Posterior vena cava (tissue), 2 donors: ENCODE measurements around the gene PIP4K2A. TPM values are rescaled to one million over a fixed set of nuclear protein-coding genes. Genes with fewer than 3 reads are reported as not detected.
A peak's percentile ranks its signal among the peaks of the same experiment; 100 is the strongest.

ENCODE experiments used
- DNase-seq: peaks from one replicate; pipeline ENCODE4 v3.0.0-alpha.2; 2020; ENCODE audit warnings: low spot score
- intact Hi-C, 2 donors: fragments of 100-400 bp; cut with DNase I; formaldehyde crosslinking; loops; one replicate each; pipeline versions ENCODE4 v1.14.1 to v1.14.2; 2022 to 2023
- total RNA-seq, 2 donors: library from RNA; stranded (reverse); fragmentation: NEBNext Ultra II Directional; extraction: Animal tissue kit (Norgen Biotek cat#: 25700); gene quantifications; one replicate each; pipeline ENCODE4 v1.2.1, GENCODE V29; 2021
- donor health status: DM: yes; HTN: yes; CAD: no.
- donor health status: DM: yes; HTN: yes; CAD: no.

Gene PIP4K2A
- total RNA-seq, 2 donors from 2014 or later, result 64.6 to 77.6 TPM

DNA sequence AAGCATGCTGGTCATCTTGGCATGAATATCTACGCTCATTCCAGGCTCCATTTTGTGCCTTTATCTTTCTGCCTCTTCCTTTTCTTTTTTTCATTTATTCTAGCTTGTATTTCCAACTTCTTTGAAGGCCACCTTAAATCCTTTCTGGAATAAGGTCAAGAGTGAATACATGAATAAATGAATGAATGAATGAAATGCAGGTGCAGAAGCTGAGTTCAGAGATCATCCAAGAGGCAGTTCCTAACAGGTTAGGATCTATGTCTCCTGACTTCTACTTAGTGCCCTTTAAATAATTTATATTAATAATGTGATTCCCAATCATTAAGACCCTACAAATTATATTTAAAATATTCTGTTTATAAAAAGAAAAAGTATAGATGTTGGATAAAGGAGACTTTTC lies 125.9 kb downstream of the PIP4K2A start:
- intact Hi-C loops, result loop anchor here in 1 of 2 donors (10.0 kb wide), 2 partner anchors 396 to 594 kb away; no protein-coding TSS in a partner anchor
- no peak for DNase-seq

DNA sequence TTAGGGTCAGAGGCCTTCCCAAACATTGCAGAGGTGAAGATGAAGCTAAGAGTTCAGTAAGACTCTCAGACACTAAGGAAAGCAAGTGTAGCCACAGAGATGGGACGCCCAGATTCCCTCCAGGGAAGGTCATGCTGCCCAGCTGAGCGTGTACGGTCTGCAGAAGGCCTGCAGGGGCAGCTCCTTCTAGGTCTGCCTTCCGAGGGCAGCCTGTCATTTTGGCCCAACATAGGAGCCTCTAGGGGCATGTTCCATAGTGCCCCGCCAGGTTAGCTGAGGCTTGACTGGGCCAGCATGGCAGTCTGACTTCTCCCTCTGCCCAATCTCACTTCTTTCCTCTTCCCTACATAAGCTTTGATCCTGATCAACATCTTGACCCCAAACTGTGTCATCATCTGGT lies 130.7 kb downstream of the PIP4K2A start:
- DNase-seq, result peak; percentile 42
- intact Hi-C loops, result loop anchor here in 1 of 2 donors (10.0 kb wide), 2 partner anchors 401 to 589 kb away; no protein-coding TSS in a partner anchor

DNA sequence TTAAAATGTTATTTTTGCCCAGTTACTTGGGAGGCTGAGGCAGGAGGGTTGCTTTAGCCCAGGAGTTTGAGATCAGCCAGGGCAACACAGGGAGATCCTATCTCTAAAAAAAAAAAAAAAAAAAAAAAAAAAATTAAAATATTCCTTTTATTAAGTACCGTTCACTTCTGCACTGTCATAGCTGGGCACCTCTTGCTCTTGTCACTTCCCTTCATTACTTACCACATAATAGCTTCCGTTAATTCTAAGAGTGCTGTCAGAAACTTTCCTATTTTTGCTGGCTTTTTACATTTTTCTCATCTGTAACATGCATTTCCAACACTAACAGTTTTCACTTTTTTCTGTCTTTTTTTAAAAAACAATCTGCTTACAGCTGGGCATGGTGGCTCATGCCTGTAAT lies 132.9 kb downstream of the PIP4K2A start:
- no peak for DNase-seq
- intact Hi-C loops, result loop anchor here in 1 of 2 donors (10.0 kb wide), 2 partner anchors 403 to 587 kb away; no protein-coding TSS in a partner anchor

DNA sequence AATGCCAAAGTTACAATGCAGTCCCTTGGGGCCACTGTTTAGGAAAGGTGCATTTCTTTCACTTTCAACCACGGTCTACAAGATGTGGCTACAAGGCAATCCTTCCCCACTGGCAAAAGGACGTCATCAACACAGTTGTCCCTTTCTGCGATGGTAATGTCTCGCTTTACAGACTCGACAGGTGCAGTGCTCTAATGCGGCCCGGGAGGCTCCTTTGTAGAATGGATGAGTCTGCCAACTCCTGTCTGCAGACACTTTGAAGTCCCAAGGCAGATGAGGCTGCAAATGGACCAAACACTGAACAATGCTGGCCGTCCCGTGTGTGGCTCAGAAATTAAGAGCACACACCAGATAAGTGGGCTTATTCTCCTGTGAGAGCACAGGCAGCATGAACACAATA lies 133.7 kb downstream of the PIP4K2A start:
- intact Hi-C loops, result loop anchor here in 1 of 2 donors (10.0 kb wide), 2 partner anchors 404 to 586 kb away; no protein-coding TSS in a partner anchor
- DNase-seq, result no peak

DNA sequence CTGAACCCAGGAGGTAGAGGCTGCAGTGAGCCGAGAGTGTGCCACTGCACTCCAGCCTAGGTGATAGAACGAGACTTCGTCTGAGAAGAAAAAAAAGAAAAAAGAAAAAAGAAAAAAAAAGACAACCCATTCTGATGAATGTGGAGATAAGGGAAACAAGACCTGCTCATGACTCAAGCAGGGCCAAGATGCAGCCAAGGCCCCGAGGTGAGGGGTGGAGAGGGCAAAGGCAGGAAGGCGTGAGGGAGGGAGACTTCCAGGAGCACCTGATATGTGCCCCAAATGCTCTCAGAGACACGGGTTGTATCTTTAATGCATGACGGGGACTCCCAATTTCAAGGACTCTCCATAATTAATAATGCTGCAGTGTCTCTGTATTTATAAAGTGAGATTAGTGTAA lies 134.6 kb downstream of the PIP4K2A start:
- no peak for DNase-seq
- intact Hi-C loops, result loop anchor here in 1 of 2 donors (10.0 kb wide), 3 partner anchors 405 to 1725 kb away; no protein-coding TSS in a partner anchor

DNA sequence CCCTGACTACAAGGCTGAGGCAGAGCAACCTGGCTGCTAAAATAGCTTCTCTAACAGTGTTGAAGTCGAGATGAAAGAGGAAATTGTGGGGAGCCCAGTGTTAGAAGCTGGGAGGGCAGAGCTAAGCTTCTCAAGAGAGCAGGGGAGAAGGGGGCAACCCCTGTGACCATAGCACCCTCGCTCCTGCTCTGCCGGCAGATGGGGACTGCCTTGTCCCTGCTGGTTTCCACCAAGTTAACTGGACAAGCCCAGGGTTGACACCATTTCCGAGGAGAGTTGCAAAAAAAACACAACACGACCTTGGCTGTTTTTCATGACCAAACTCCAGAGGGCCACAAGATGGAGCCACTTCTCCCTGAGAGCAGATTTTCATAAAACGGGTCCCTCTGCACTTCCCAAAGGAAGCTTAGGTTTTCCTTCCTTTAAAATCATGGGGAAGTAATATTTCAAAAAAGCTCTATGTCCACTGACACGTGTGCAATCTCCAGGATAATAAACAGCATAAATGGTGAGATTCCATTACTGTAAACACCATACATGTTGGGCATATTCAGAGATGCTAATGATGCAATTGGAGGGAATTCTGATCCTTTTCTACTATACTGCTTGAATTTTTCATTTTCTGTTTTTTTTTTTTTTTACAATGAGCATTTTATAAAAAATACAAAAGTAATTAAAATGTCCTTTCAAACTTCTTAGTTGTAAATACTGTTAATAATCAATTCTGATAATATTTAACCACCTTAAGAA lies 140.4 kb downstream of the PIP4K2A start:
- intact Hi-C loops, result loop anchor here in 1 of 2 donors (10.0 kb wide), 1 partner anchor 1731 kb away; no protein-coding TSS in a partner anchor
- DNase-seq, result no peak

DNA sequence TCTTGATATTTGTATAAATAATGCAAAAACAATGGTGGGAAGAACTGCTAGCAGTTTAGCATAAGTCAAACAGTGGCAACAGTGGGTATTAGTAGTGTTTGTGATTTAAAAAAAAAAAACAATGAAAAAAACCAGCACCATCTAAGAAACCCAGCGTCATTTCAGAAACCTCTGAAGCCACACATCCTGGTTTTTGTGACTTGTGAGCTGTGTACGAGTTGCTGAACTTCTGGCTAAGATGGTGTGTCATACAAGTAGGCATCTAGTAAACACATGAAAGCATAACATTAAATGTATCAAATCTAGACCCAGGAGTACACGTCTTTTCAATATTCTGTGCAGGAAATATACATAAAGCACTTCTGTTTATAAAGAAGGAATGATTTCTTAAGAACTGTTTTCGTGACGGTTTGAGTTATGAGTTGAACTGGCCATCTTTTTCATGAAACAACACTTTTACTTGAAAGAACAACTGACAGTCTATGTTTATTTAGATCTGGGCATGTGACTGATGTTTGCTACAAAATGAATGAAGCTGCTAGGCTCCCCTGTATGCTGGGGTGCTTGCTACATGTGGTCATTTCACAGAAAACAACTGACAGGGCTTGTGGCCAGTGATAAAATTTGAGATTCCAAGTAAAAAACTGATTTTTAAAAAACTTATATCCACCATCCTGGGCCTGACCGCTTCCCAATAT lies 143.5 kb downstream of the PIP4K2A start:
- intact Hi-C loops, result loop anchor here in 1 of 2 donors (10.0 kb wide), 1 partner anchor 1734 kb away; no protein-coding TSS in a partner anchor
- no peak for DNase-seq

DNA sequence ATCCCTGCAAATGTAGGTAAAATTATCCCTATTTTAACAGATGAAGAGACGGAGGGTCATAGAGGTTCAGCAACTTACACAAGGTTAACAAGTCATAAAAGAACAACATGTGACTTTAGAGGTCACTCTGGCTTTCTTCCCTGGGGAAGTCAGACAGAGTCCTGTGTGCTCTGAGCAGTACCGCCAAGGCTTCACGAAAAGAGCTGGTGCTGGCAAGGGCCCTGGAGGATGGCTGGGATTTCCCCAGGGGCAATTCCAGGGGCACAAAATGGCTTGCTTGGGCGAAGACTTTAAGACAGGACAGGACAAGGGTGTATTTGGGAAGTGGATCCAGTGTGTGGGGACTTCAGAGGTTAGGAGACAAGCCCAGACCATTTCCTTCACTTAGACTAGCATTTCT lies 144.1 kb downstream of the PIP4K2A start:
- DNase-seq, result no peak
- intact Hi-C loops, result loop anchor here in 1 of 2 donors (10.0 kb wide), 1 partner anchor 1735 kb away; no protein-coding TSS in a partner anchor

DNA sequence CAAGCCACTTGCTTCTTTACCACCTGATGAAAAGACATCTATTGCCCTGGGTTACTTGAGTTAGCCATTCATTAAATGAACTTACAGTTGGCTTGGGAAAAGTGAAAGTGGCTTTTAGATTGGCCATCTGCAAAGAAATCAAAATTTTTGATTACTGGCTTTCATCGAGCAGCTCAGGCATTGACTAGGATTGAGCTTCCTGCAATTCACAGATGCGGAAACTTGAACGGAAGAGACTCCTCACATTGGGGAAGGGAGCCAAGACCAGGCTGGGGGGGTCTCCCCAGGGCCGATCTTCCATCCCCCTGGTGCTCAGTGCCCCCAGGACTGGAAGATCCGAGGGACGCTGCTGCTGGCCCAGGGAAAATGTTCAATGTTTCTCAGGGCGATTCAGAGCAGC lies 145.4 kb downstream of the PIP4K2A start:
- intact Hi-C loops, result no loop called here
- DNase-seq, result no peak

DNA sequence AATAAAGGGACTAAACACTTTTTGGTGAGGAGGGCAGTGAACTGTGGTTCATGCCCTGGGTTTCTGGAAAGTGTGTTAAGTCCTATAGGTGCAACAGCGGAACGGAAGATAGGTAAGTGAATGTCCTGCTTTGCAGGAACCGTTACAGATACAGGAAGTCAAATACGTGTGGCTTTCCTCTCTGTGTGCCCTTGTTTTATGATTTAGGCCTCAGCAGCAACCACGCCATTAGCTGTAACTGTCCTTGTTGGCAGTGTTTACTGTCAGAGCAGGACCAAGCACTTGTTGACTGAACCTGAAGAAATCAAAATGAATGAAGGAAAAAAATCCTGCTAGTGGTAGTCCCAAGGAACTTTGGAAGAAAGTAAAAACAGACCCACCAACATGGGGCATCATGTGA lies 150.3 kb downstream of the PIP4K2A start:
- DNase-seq, result no peak
- intact Hi-C loops, result no loop called here

DNA sequence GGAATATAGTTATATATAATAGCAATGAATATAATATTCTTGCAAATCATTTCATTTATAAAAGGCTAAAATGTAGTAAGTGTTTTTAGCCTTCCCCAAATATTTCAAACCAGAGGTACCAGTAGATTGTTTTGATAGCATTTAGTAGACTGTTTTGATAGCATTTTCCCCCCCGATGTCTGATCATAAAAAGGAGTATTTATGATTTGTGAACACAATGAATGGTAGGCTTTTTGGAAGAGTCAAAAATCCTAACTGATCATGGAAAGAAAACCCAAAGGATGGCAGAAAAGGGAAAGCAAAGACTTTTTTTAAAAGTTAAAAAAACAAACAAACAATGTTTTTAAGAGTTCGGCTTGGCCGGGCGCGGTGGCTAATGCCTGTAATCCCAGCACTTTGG lies 152.5 kb downstream of the PIP4K2A start:
- intact Hi-C loops, result no loop called here
- DNase-seq, result no peak

DNA sequence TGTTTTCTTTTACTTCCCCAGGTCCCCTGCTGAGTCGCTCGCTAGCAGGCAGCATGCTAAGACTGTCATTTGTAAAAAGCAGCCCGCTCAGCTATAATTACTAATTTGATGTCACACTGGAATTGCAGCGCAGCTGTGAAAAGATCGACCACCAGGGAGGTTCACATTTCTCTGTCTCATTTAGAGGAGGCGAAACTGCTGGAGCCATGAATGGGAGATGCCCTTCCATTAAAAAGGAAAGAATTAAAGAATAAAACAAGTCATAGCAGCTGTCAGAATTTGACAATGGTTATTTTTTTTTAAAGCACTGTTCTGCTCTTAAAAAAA lies 153.5 kb downstream of the PIP4K2A start:
- no peak for DNase-seq

DNA sequence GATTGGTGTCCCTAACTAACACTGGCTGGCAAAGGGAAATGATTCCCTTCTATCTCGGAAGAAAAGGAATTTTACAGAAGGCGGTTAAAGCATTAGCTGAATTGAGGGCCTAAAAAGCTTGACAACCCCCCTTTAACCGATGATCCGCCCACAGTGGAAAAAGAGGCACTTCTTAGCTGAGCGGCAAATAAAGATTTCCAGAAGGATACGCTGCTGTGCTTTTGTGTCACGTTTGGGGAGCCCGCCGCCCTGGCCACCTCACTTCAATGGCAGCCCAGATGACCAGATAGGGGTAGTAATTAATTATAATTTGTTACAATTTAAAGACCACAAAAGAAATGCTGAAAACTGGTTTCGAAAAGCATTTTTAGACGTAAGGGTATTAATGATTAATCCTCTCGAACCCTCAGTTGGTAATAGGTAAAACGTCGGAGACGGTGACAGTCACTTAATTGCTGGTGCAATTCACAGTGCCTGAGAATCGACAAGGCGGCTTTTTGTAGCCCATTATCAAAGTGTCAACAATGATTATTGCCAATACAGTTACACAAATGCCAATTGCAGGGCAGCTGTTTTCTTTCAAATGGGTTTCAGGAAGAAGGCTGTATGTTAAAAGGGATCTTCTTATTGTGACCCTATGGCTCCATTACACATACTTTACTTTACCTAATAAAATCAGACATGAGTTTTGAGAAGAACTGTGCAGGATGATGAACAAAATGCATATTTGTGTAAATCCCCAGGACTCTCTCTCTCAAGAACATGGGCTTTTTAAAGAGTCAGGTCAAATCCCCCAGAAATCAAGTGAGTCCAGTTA lies 154.1 kb downstream of the PIP4K2A start:
- DNase-seq, result no peak
- intact Hi-C loops, result no loop called here

More for the DNA sequence above, 153.5 kb downstream of the PIP4K2A start:
- intact Hi-C loops, result no loop called here

DNA sequence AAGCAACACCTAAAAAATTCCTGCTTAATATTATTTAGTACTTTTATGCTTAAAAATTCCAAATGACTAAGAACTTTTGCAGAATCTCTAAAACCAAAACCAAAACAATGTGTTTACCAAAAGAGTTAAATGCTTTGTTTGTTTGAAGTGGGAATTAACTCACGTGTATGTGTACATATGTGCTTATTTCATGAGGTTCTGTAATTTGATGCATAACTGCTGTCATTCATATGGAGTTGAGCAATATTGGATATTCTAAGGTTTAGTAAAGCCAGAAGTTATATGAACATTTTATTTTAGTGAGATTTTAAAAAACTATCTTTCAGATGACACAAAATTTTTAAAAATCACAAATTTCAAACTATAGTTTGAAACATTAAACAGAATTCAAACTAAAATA lies 157.1 kb downstream of the PIP4K2A start:
- DNase-seq, result no peak
- intact Hi-C loops, result no loop called here

DNA sequence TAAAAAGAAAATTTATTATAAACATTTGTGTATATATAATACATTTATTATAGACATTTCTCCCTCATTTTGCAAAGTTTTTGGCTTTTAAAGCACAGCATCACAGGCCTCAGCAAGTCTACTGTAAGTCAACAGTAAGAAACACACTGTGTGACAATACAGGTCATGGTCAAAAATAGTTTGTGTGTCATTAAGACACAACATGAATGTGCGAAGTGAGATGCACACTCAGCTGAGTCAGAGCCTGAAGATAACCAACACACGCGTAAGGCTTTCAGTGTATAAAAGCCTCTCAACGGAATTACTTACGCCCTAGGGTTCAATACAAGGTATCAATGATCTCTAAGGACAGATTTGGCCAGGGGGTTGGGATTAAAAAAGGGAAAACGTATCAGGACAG lies 157.6 kb downstream of the PIP4K2A start:
- DNase-seq, result no peak
- intact Hi-C loops, result no loop called here

DNA sequence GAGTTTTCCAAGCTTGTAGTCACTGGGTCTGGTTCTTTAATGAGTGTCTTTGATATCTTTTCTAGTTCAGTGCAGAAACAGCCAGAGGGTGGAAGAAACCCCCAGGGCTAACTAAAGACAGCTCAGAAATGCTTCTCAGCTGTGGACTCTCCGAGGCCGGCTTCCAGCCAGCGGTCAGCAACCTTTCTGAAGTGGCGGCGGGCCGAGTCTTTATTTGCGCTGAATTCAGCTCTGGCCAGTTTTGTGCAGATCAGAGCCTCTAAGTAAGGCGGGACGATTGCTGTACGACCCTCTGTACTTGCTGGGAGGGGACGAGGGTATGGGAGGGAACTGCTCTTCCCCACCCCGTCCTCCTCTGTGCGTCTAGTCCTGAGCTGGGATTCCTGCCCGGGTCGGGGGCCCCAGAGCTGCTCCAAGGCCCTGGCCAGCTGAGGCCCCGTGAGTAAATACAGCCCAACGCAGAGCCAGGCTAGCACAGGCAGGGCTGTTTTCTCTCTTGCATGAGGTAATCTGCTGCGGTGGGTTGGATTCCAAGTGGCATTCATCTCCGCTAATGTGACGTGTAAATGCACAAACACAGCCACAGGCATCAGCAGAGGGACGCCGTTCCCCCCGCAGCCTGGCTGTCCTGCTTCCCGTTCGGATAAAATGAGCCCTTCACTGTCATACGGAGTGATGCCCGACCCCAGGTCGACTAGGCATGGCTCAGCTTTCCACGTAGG lies 159.8 kb downstream of the PIP4K2A start:
- peak; percentile 88 for DNase-seq
- intact Hi-C loops, result no loop called here

DNA sequence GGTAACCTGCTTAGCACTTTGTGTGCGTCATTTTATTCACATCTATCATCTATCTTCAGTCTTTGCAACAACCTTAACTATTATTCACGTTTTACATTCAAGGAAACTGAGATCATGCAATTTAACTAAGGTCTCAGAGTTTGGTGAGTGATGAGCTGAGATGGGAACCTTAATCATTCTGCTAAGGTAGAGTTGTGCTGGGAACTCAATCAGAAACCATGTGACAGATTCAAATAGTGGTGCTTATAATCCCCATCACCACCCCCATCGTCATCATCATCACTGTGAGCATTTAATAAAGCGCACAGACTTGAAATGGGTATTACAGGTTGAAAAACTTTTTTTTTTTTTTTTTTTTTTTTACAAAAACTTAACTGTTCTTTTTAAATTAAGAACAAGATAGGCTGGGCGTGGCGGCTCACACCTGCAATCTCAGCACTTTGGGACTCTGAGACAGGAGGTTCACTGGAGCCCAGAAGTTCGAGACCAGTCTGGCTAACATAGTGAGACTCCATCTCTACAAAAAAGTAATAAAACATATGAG lies 160.9 kb downstream of the PIP4K2A start:
- intact Hi-C loops, result no loop called here
- peak; percentile 55 for DNase-seq

DNA sequence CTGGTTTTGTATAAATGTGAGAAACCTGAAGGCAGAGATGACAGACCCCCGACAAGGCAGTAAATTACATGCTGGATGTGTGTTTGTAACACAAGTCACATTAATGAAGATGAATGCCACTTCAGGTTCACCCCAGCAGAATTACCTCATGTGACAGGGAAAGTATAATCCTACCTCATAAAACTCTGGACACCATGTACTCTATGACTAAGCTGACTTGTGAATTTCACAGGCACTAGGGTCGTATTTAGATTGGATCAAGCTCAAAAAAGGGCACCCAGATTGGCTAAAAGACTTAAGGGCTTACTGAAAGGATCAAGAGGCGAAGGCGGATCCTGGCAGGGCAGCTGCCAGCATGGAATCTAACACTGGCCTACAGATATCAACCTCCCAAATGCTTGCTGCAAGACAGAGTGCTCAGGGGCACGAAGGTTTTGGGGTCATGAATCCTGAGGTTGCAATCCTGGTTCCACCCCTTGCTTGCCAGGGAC lies 161.4 kb downstream of the PIP4K2A start:
- no peak for DNase-seq
- intact Hi-C loops, result no loop called here
